Activated naive CD8-positive, alpha-beta T cell treated with anti-CD3 and anti-CD28 coated beads, Interleukin-2, amount 10 ng/mL, durations not matched to agents 7 days and 5 days (primary cell): ENCODE measurements around the gene EYA2. TPM values are rescaled to one million over a fixed set of nuclear protein-coding genes. Genes with fewer than 3 reads are reported as not detected.

Source experiments
- ATAC-seq: fragments of 150-1000 bp; cut with Tn5 transposase; one replicate; pipeline ENCODE4 v1.10.0; 2021; ENCODE audit warnings: low read depth, moderate library complexity
- POLR2A ChIA-PET: fragments of 350-600 bp; sonication (Branson Sonifier 250); formaldehyde crosslinking; loops from one replicate; lab custom pipeline; 2021; ENCODE audit warnings: antibody characterized with exemption; lab: Charles Lee
- DNase-seq: peaks from one replicate; pipeline ENCODE4 v3.0.0; 2021
- H3K27ac Mint-ChIP-seq: one replicate; pipeline ENCODE4 v1.8.0; 2022; ENCODE audit warnings: mild to moderate bottlenecking, mixed read lengths
- H3K27me3 Mint-ChIP-seq: one replicate; pipeline ENCODE4 v1.8.0; 2022; ENCODE audit warnings: mild to moderate bottlenecking, moderate library complexity, mixed read lengths
- H3K36me3 Mint-ChIP-seq: one replicate; pipeline ENCODE4 v1.8.0; 2021; ENCODE audit warnings: mild to moderate bottlenecking, mixed read lengths
- H3K4me1 Mint-ChIP-seq: one replicate; pipeline ENCODE4 v1.8.0; 2021; ENCODE audit warnings: mixed read lengths
- H3K4me3 Mint-ChIP-seq: one replicate; pipeline ENCODE4 v1.8.0; 2022; ENCODE audit warnings: mild to moderate bottlenecking, moderate library complexity, mixed read lengths
- H3K9me3 Mint-ChIP-seq: one replicate; pipeline ENCODE4 v1.8.0; 2021; ENCODE audit warnings: mixed read lengths
- total RNA-seq, 2 experiments: library from RNA; stranded (reverse); gene quantifications; one replicate each; pipeline ENCODE4 v1.2.3, GENCODE V29; 2021

EYA2 gene
- total RNA-seq, 2 experiments from 2014 or later = not detected

DNA sequence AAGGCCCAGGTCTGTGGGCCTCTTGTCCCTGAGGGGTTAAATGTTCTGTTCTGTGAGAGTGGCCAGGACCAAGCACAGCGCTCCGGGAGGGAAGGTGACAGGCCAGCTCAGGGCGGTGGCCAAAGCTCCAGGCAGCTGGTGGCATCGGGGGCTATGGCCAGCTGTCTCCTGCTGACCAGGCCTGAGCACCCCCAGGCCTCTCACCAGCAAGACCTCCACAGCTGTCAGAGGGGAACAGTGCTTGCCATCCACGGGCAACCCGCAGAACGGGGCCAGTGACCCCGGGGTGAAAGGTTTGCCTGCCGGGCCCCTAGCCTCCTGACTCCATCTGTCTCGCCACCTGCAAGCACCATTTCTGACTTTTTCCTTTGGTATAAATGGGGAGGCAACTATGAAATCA, 46.0 kb downstream of the EYA2 start:
- no peak for ATAC-seq

DNA sequence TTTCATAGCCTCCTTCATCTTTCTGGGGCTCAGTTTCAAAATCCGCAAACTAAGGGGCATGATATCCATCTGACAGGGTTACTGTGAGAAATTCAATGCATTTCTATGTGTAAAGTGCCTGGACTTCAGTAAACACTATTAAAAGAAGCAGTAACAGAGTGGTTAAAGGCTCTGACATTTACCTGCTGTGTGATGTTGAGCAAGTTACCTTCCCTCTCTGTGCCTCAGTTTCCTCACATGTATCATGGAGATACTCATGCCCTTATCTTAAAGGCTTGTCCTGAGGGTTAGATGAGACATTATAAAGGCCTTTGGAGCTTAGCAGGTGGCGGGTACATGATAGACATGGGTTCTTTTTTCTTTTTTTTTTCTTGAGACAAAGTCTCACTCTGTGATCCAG, 46.8 kb downstream of the EYA2 start:
- ATAC-seq = no peak
- H3K27me3 Mint-ChIP-seq = peaks cover 9% of the 10 kb centered on the region
- H3K4me1 Mint-ChIP-seq = no peaks in the 10 kb centered on the region
- no peak overlapping the region for H3K4me3 Mint-ChIP-seq
- POLR2A ChIA-PET = no interaction called here
- no peaks in the 10 kb centered on the region for H3K36me3 Mint-ChIP-seq
- no peak for DNase-seq
- no peak overlapping the region for H3K27ac Mint-ChIP-seq
- H3K9me3 Mint-ChIP-seq = no peaks in the 10 kb centered on the region

More for the DNA sequence above, 46.0 kb downstream of the EYA2 start:
- Mint-ChIP-seq H3K27me3 (peaks cover 9% of the 10 kb centered on the region), H3K4me3 (no peak overlapping the region), H3K4me1 (no peaks in the 10 kb centered on the region), H3K9me3 (no peaks in the 10 kb centered on the region), H3K36me3 (no peaks in the 10 kb centered on the region), H3K27ac (no peak overlapping the region)
- DNase-seq = no peak
- POLR2A ChIA-PET = interaction anchor here (1.4 kb wide), 1 partner anchor 51 kb away, joined by 3 read pairs; no protein-coding TSS in a partner anchor

DNA sequence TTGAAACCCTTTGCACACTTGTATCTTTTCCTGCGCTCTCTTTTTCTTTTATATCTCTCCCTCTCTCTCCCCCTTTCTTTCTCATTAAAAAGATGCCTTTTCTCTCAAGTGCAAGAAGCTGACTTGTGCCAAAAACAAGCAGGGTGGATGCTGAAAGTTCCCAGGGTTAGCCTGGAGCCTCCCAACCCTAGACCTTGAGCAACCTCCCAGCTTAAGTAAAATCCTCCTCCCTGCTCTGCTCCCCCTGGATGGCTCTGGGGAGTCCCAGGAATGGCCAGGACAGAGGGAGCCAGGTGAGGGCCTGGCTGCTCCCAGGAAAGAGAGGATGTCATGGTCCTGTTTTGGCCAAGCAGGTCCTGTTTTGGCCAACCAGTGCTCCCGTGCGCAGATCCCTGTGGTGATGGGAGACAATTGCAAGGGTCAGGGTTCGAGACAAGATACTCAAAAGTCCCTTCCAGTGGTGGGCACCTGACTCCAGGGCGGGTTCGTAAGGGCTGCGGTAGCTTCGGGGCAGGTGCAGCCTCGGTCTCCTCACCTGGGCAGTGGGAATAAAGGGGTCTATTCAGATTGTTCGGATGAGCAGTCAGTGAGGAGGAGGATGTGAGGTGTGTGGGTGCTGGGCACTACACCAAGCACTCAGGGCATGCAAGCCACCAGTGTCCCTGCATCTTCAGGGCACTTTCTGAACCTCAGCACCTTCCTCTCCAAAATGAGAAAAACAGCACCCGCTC, 49.4 kb downstream of the EYA2 start:
- no peak for ATAC-seq
- no peak overlapping the region for H3K27ac Mint-ChIP-seq
- no peaks in the 10 kb centered on the region for H3K4me1 Mint-ChIP-seq
- DNase-seq = no peak
- no peaks in the 10 kb centered on the region for H3K36me3 Mint-ChIP-seq
- H3K9me3 Mint-ChIP-seq = no peaks in the 10 kb centered on the region
- POLR2A ChIA-PET = no interaction called here
- H3K27me3 Mint-ChIP-seq = peaks cover 17% of the 10 kb centered on the region
- H3K4me3 Mint-ChIP-seq = no peak overlapping the region

DNA sequence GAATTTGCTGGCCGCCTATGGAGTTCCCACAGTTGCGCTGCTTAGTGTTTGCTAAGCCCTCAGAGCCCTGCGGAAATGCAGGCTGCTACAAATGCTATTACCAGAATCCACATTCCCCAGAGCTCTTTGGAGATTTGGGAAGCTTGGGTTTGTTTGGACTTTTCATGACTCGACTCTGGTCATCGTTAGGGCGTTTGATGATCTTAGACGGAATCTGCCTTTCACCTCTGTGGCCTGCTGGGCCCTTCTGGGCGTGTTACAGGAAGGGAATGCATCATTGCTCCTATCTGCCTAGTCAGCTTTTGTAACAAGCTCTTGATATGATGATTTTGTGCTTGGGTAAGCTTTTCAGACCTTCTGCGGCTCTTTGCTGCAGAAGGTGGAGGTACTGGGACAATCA, 50.8 kb downstream of the EYA2 start:
- DNase-seq (no peak), ATAC-seq (no peak)
- POLR2A ChIA-PET = no interaction called here

DNA sequence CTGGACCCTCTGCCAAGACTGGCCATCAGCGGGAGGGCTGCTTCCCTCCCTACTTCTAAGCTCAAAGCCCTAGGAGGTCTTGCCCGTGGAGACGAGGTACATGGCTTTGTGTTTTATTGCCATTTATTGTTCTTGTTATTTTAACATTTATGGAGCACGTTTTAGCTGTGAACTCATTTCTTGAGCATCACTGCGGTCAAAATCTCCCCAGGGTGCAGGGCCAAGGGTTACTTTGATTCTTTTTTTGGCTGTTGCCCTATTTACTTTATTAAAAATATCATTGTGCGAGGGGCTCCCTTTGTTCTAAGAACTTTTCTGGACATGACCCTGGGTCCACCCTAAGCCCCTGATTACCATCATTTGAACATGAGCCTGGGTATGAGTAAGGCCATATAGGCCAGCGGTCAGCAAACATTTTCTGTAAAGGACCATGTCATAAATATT, 51.6 kb downstream of the EYA2 start:
- no peak for DNase-seq
- Mint-ChIP-seq H3K9me3 (no peaks in the 10 kb centered on the region), H3K27me3 (peaks cover 19% of the 10 kb centered on the region), H3K4me1 (no peaks in the 10 kb centered on the region), H3K36me3 (no peaks in the 10 kb centered on the region), H3K4me3 (no peak overlapping the region), H3K27ac (no peak overlapping the region)
- no peak for ATAC-seq
- POLR2A ChIA-PET = no interaction called here

More for the DNA sequence above, 50.8 kb downstream of the EYA2 start:
- H3K36me3 Mint-ChIP-seq = no peaks in the 10 kb centered on the region
- no peak overlapping the region for H3K27ac Mint-ChIP-seq
- no peaks in the 10 kb centered on the region for H3K9me3 Mint-ChIP-seq
- H3K4me1 Mint-ChIP-seq = no peaks in the 10 kb centered on the region
- peaks cover 23% of the 10 kb centered on the region for H3K27me3 Mint-ChIP-seq
- H3K4me3 Mint-ChIP-seq = no peak overlapping the region

DNA sequence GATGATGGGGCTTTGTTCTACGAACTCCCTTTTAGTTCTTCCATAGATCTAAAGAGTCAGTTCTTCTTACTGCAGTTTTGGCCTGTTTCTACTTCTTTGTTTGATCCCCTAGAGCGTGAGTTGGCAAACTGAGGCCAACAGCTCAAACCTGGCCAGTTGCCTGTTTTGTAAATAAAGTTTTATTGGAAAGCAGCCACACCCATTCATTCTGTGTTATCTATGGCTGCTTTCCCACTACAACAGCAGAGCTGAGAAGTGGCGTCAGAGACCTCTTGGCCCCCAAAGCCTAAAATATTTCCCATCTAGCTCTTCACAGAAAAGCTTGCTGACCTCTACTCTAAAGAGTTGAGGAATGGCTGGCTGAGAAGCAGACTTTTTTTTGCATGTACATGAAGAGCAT, 52.2 kb downstream of the EYA2 start:
- no peak for DNase-seq
- no peak overlapping the region for H3K27ac Mint-ChIP-seq
- peaks cover 19% of the 10 kb centered on the region for H3K27me3 Mint-ChIP-seq
- POLR2A ChIA-PET = no interaction called here
- H3K9me3 Mint-ChIP-seq = no peaks in the 10 kb centered on the region
- no peaks in the 10 kb centered on the region for H3K36me3 Mint-ChIP-seq
- no peak overlapping the region for H3K4me3 Mint-ChIP-seq
- no peak for ATAC-seq
- H3K4me1 Mint-ChIP-seq = no peaks in the 10 kb centered on the region

DNA sequence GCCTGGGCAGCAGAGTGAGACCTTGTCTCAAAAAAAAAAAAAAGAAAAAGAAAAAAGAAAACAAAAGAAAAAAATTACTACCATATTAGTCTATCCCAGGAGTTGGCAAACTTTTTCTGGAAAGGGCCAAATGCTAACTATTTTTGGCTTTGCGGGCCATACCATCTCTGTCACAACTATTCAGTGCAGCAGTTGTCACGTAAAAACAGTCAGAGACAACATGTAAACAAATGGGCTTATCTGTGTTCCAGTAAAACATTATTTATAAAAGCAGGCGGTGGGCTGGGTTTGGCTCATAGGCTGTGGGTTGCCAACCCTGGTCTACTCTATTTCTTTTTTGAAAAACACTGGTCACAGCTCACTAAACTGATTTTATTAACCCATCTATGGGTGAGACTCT, 53.4 kb downstream of the EYA2 start:
- Mint-ChIP-seq H3K4me3 (no peak overlapping the region), H3K9me3 (no peaks in the 10 kb centered on the region), H3K27me3 (peaks cover 19% of the 10 kb centered on the region), H3K27ac (no peak overlapping the region), H3K4me1 (no peaks in the 10 kb centered on the region), H3K36me3 (no peaks in the 10 kb centered on the region)
- DNase-seq = no peak
- no peak for ATAC-seq
- POLR2A ChIA-PET = no interaction called here

DNA sequence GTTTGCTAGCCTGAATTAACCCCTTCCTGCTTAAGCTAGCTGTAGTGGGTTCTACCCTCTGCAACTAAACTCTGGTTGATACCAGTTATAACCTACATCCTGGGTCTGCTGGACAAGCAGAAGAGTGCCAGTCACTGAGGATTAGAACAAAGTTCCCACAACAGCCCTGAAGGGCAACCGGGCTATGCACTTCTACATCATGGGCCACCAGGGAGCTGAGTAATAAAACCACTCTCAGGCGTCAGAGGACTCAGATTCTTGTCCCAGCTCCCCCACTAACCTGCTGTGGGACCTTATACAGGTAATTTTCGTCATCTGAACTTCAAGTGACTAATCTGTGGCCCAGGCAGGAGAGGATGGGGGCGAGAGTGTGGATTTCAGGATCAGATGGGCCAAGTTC, 56.8 kb downstream of the EYA2 start:
- POLR2A ChIA-PET = no interaction called here
- ATAC-seq = no peak
- peaks cover 22% of the 10 kb centered on the region for H3K27me3 Mint-ChIP-seq
- H3K4me3 Mint-ChIP-seq = no peak overlapping the region
- no peak overlapping the region for H3K27ac Mint-ChIP-seq
- no peaks in the 10 kb centered on the region for H3K4me1 Mint-ChIP-seq
- peaks cover 2% of the 10 kb centered on the region for H3K9me3 Mint-ChIP-seq
- H3K36me3 Mint-ChIP-seq = no peaks in the 10 kb centered on the region
- no peak for DNase-seq

DNA sequence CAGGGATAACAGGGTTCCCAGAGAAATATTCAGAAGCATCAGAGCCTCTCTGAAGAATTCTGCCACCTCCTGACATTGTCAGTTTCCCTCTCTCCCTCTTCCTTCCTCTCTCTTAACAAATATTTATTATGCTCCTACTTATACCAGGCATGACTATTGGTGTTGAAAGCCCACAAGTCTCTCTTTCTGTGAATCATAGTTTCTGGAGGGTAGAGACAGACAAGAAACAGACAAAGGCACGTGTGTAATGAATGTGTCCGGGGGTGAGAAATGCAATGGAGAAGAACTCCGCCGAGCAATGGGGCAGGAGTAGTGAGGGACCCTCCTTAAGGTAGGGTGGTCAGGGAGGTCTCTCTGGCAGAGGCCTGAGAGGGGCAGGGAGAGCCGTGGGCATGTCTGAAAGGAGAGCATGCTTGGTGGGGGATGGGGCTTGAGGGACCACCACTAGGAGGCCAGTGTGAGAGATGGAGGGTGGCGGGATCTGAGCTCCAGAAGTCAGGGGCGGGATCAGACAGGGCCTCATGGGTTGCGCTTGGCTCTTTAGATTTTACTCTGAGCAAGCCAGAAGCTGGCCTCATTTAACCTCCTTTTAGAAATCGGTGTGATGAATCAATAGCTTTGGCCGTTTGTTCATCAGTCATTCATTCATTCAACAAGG, 57.3 kb downstream of the EYA2 start:
- no peak overlapping the region for H3K4me3 Mint-ChIP-seq
- ATAC-seq = no peak

DNA sequence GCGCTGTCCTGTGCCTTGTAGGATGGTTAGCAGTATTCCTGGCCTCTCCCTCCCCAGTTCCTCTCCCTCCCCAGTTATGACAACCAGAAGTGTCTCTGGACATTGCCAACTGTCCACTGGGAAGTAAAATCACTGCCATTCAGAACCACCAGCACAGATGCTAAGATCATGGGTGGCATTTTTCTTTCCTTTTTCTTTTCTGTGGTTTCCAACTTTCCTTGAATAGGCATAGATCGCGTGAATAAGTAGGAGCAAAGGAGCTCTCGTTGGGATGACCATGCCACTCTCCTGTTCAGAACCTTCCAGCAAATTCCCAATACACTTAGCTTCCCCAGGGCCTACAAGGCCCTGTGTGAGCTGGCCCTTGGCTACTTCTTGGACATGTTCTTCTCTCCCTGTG, 59.0 kb downstream of the EYA2 start:
- H3K36me3 Mint-ChIP-seq = no peaks in the 10 kb centered on the region
- ATAC-seq (no peak), DNase-seq (no peak)
- H3K9me3 Mint-ChIP-seq = peaks cover 6% of the 10 kb centered on the region
- no peak overlapping the region for H3K27ac Mint-ChIP-seq
- H3K4me3 Mint-ChIP-seq = no peak overlapping the region
- H3K4me1 Mint-ChIP-seq = no peaks in the 10 kb centered on the region
- H3K27me3 Mint-ChIP-seq = peaks cover 11% of the 10 kb centered on the region
- POLR2A ChIA-PET = interaction anchor here (0.6 kb wide), 1 partner anchor 20 kb away, joined by 3 read pairs; no protein-coding TSS in a partner anchor

More for the DNA sequence above, 57.3 kb downstream of the EYA2 start:
- no peak for DNase-seq
- no peaks in the 10 kb centered on the region for H3K4me1 Mint-ChIP-seq
- H3K27me3 Mint-ChIP-seq = peaks cover 21% of the 10 kb centered on the region
- H3K9me3 Mint-ChIP-seq = peaks cover 4% of the 10 kb centered on the region
- no peak overlapping the region for H3K27ac Mint-ChIP-seq
- POLR2A ChIA-PET = no interaction called here
- no peaks in the 10 kb centered on the region for H3K36me3 Mint-ChIP-seq

DNA sequence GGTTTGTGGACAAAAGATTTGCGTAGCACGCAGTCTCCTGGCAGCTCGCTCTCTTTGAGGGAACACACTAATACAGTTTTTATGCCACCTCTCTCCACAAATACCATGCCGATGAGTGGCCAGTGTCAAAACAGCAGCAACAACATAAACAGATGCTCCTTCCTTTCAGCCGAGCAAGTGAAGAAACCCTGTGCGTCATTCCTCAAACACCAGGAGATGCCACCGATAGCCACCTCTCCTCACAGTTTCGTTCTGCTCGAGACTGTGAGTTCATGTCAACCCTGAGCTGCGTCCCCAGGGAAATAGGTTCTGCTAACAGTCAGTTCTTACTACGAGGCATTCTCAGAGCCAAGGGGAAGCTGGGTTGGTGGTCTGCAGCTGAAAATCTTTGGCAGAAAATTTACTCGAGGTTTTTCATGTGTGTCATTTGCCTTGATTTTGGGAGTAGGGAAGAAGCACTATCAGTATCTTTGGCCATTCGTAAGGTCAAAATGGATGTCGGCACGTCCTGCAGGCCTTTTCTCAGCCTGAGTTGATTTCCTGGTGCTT, 59.9 kb downstream of the EYA2 start:
- H3K4me1 Mint-ChIP-seq = no peaks in the 10 kb centered on the region
- no peak overlapping the region for H3K27ac Mint-ChIP-seq
- H3K36me3 Mint-ChIP-seq = no peaks in the 10 kb centered on the region
- peaks cover 6% of the 10 kb centered on the region for H3K9me3 Mint-ChIP-seq
- DNase-seq (no peak), ATAC-seq (no peak)
- no peak overlapping the region for H3K4me3 Mint-ChIP-seq
- POLR2A ChIA-PET = no interaction called here
- peaks cover 9% of the 10 kb centered on the region for H3K27me3 Mint-ChIP-seq

DNA sequence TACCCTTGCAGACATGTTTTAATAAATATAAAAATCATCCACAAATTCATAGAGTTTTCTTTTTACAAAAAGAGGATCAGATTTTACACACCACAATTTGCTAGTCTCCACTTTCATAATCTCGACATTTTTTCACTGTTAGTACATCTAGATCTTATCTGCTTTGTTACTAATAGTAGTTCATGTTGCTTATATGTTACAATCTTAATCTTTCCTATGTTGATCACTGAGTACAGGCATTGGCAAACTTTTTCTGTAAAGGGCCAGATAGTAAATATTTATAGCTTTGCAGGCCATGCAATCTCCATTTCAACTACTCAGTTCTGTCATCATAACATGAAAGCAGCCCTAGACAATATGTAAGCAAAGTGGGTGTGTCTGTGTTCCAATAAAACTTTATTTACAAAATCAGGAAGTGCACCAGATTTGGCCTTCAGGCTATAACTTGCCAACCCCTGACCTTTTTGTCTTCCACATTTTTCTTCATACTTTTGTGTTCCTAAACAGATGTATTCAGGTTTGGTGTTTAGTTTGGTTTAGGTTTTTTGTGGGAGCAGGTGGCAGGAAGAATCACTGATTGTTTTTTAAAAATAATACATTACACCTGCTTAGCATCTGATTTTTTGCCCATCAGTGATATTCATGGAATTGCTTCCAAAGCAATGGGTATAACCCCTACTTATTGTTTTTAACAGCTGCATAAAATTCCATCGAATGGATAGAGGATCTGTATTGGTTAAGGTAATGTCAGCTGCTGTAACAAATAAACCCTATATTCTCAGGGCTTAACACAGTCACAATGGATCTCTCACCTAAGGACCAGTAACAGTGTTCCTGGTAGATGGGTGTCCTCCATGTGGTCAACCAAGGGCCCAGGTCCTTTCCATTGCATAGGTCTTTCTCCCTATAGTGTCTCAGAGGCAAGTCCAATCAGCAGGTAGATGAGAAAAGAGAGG, 61.2 kb downstream of the EYA2 start:
- Mint-ChIP-seq H3K27ac (no peak overlapping the region), H3K36me3 (no peaks in the 10 kb centered on the region), H3K4me3 (no peak overlapping the region), H3K4me1 (no peaks in the 10 kb centered on the region), H3K9me3 (peaks cover 6% of the 10 kb centered on the region), H3K27me3 (peaks cover 5% of the 10 kb centered on the region)
- ATAC-seq (no peak), DNase-seq (no peak)
- POLR2A ChIA-PET = no interaction called here

DNA sequence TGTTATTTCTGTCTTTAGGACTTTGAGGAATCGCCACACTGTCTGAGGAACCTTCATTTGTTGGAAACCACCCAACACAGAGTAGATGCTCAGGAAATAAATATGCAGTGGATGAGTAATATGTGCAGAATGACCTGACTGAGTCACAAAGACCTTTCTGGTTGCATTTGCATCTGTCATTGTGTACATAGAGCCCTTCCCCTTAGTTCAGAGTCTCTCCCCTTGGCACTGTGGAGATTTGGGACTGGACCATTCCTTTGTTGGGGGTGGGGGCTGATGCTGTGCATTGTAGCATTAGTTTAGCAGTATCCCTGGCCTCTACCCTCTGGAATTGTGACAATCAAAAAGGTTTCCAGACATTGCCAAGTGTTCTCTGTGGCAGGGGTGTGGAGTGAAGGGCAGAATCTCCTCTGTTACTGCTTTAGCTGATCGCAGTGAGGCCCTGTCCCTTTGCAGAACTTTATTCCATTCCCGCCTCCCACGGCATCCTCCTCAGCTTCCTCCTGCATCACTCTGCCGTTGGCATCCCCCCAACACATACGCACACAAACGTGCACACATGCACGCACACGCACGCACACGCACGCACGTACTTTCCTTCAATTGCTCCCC, 64.5 kb downstream of the EYA2 start:
- POLR2A ChIA-PET = no interaction called here
- H3K27me3 Mint-ChIP-seq = peaks cover 8% of the 10 kb centered on the region
- DNase-seq (no peak), ATAC-seq (no peak)
- no peak overlapping the region for H3K4me3 Mint-ChIP-seq
- H3K4me1 Mint-ChIP-seq = peaks cover 1% of the 10 kb centered on the region
- H3K9me3 Mint-ChIP-seq = peaks cover 6% of the 10 kb centered on the region
- no peak overlapping the region for H3K27ac Mint-ChIP-seq
- no peaks in the 10 kb centered on the region for H3K36me3 Mint-ChIP-seq
